ENCODE data around the gene BMPR1B.

GRCh38 chr4:95122001-95122400 is 364.2 kb downstream of the BMPR1B start:
- TF ChIP-seq, protein P1, sequence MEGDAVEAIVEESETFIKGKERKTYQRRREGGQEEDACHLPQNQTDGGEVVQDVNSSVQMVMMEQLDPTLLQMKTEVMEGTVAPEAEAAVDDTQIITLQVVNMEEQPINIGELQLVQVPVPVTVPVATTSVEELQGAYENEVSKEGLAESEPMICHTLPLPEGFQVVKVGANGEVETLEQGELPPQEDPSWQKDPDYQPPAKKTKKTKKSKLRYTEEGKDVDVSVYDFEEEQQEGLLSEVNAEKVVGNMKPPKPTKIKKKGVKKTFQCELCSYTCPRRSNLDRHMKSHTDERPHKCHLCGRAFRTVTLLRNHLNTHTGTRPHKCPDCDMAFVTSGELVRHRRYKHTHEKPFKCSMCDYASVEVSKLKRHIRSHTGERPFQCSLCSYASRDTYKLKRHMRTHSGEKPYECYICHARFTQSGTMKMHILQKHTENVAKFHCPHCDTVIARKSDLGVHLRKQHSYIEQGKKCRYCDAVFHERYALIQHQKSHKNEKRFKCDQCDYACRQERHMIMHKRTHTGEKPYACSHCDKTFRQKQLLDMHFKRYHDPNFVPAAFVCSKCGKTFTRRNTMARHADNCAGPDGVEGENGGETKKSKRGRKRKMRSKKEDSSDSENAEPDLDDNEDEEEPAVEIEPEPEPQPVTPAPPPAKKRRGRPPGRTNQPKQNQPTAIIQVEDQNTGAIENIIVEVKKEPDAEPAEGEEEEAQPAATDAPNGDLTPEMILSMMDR (IDR thresholded peaks at IDR 0.05; ENCODE audit: low read length) = no peak
- TF ChIP-seq EZH2 (optimal IDR thresholded peaks at IDR 0.05; ENCODE audit: low read depth, low read length) (no peak), EZH2phosphoT487 (IDR thresholded peaks at IDR 0.05; ENCODE audit: low read length) (no peak)

Data from MM.1S (cell line).